GM23248 (cell line): ENCODE measurements around the gene ARHGAP26. TPM values are rescaled to one million over a fixed set of nuclear protein-coding genes. Genes with fewer than 3 reads are reported as not detected.

Source experiments
- DNase-seq: peaks from one replicate; pipeline ENCODE4 v3.0.0-alpha.2; 2015
- H2AFZ ChIP-seq: fragments of 200-600 bp; sonication (generic); 2 replicates; pipeline ENCODE4 v1.6.1; 2016; ENCODE audit warnings: antibody characterized with exemption
- H3F3A ChIP-seq: fragments of 200-600 bp; sonication (generic); 2 replicates; pipeline ENCODE4 v1.6.1; 2016; ENCODE audit warnings: mild to moderate bottlenecking, antibody characterized with exemption, mixed run types; ENCODE audit not compliant: insufficient read depth
- H3K27ac ChIP-seq: fragments of 200-600 bp; sonication (generic); 2 replicates; pipeline ENCODE4 v1.5.1; 2016; ENCODE audit warnings: mild to moderate bottlenecking
- H3K27me3 ChIP-seq: fragments of 200-600 bp; sonication (generic); replicated peaks from 2 replicates; pipeline ENCODE4 v1.6.1; 2016; ENCODE audit warnings: mild to moderate bottlenecking; ENCODE audit not compliant: insufficient read depth
- H3K36me3 ChIP-seq: fragments of 200-600 bp; sonication (generic); 2 replicates; pipeline ENCODE4 v1.6.1; 2016; ENCODE audit warnings: low read depth, mild to moderate bottlenecking
- H3K4me1 ChIP-seq: fragments of 200-600 bp; sonication (generic); 2 replicates; pipeline ENCODE4 v1.6.1; 2016; ENCODE audit warnings: mild to moderate bottlenecking; ENCODE audit not compliant: insufficient read depth
- H3K4me2 ChIP-seq: fragments of 200-600 bp; sonication (generic); one replicate; pipeline ENCODE4 v1.6.1; 2016; ENCODE audit warnings: mild to moderate bottlenecking; ENCODE audit not compliant: unreplicated experiment
- H3K4me3 ChIP-seq: fragments of 200-600 bp; sonication (generic); 2 replicates; pipeline ENCODE4 v1.5.1; 2016; ENCODE audit warnings: mild to moderate bottlenecking
- H3K79me2 ChIP-seq: fragments of 200-600 bp; sonication (generic); 2 replicates; pipeline ENCODE4 v1.6.1; 2016; ENCODE audit warnings: mild to moderate bottlenecking; ENCODE audit not compliant: insufficient read depth
- H3K9ac ChIP-seq: fragments of 200-600 bp; sonication (generic); 2 replicates; pipeline ENCODE4 v1.6.1; 2016; ENCODE audit warnings: mild to moderate bottlenecking
- H3K9me2 ChIP-seq: fragments of 200-600 bp; sonication (generic); 2 replicates; pipeline ENCODE4 v1.6.1; 2016; ENCODE audit warnings: mixed run types, mild to moderate bottlenecking, moderate library complexity; ENCODE audit not compliant: insufficient read depth
- H3K9me3 ChIP-seq: fragments of 200-600 bp; sonication (generic); one replicate; pipeline ENCODE4 v1.6.1; 2017; ENCODE audit warnings: low read depth
- H4K20me1 ChIP-seq: fragments of 200-600 bp; sonication (generic); 2 replicates; pipeline ENCODE4 v1.6.0; 2016; ENCODE audit not compliant: insufficient read depth
- EZH2 ChIP-seq: fragments of 200-600 bp; sonication (generic); IDR thresholded peaks from 2 replicates; pipeline ENCODE4 v1.6.1; 2018; ENCODE audit warnings: antibody characterized with exemption, mild to moderate bottlenecking; ENCODE audit not compliant: insufficient read depth, poor library complexity, severe bottlenecking
- EZH2phosphoT487 ChIP-seq: fragments of 200-600 bp; sonication (generic); IDR thresholded peaks from 2 replicates; pipeline ENCODE4 v1.6.1; 2018; ENCODE audit warnings: antibody characterized with exemption, moderate library complexity, mild to moderate bottlenecking, low read depth; ENCODE audit not compliant: insufficient read depth
- WGBS, 2 experiments: methylation state at CpG; one replicate each; pipeline ENCODE4 v1.1.6; 2015 to 2017; ENCODE audit warnings: low lambda C conversion rate in 2 of 2, low coverage in 1 of 2; ENCODE audit errors: missing lambda C conversion rate in 2 of 2; 5-methylcytosine and 5-hydroxymethylcytosine counted together
- in situ Hi-C: fragments of 300-500 bp; cut with MboI; formaldehyde crosslinking; loops from 2 replicates; pipeline ENCODE4 v1.15.0; 2020
- polyA plus RNA-seq: library from polyadenylated mRNA; unstranded; fragments of >200 nt; fragmentation: Nextera tagmentation; extraction: Ambion mirVana; gene quantifications from 2 replicates; pipeline ENCODE4 v1.2.1, GENCODE V29; 2016
- total RNA-seq: library from RNA; depleted of rRNA; stranded (reverse); fragments of >200 nt; shearing (Covaris generic); gene quantifications from 2 replicates; pipeline ENCODE4 v1.2.3, GENCODE V29; 2014

The ARHGAP26 gene
- total and polyA plus RNA-seq, 2 experiments from 2014 or later, result 1.6 to 1.7 TPM

DNA sequence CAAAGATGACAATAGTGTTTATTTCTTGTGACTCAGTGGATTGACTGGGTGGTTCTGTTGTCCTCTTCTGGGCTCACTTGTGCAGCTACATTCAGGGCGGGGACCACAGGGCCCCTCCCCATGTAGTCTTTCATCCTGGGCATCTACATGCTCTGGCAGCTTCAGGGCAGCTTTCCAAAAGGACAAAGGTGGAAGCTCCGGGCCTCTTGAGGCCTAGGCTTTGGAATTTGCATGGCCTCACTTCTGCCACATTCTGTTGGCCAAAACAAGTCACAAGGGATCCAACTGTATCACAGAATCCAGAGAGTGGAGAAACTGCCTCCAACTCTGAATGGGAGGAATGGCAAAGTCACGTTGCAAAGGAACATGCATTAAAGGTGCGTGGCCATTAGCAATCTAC, 64.3 kb downstream of the ARHGAP26 start:
- Histone ChIP-seq H3K4me2 (no peak overlapping the region), H3K36me3 (no peaks in the 10 kb centered on the region), H3K9ac (no peak overlapping the region), H2AFZ (no peak overlapping the region), H3K27me3 (no peaks in the 10 kb centered on the region), H3K27ac (no peak overlapping the region), H3F3A (peaks cover 23% of the 10 kb centered on the region), H3K9me3 (no peaks in the 10 kb centered on the region), H3K79me2 (no peaks in the 10 kb centered on the region), H4K20me1 (no peaks in the 10 kb centered on the region), H3K4me1 (peaks cover 19% of the 10 kb centered on the region), H3K4me3 (no peak overlapping the region), H3K9me2 (no peaks in the 10 kb centered on the region)
- TF ChIP-seq EZH2phosphoT487, result no peak
- TF ChIP-seq EZH2, result no peak
- in situ Hi-C loops, result no loop called here
- 74 to 77% methylated on average over 4 of the region's 4 CpGs for WGBS, 2 experiments
- DNase-seq, result no peak

- no peaks in the 10 kb centered on the region for H3K79me2 ChIP-seq
- H3K36me3 ChIP-seq, result no peaks in the 10 kb centered on the region
- WGBS, 2 experiments, result 59 to 62% methylated on average over 1 of the region's 1 CpG
- H3K27ac ChIP-seq, result no peak overlapping the region
- no peak overlapping the region for H2AFZ ChIP-seq
- H3K4me3 ChIP-seq, result no peak overlapping the region
- H3K27me3 ChIP-seq, result no peaks in the 10 kb centered on the region
- no peak overlapping the region for H3K9ac ChIP-seq
- no peaks in the 10 kb centered on the region for H3K9me2 ChIP-seq
- no peak overlapping the region for H3K4me2 ChIP-seq
- in situ Hi-C loops, result no loop called here
- H3K9me3 ChIP-seq, result no peaks in the 10 kb centered on the region
- peaks cover 18% of the 10 kb centered on the region for H3F3A ChIP-seq
- peaks cover 18% of the 10 kb centered on the region for H3K4me1 ChIP-seq
- TF ChIP-seq EZH2phosphoT487 (no peak), EZH2 (no peak)
- no peaks in the 10 kb centered on the region for H4K20me1 ChIP-seq
- no peak for DNase-seq
These were observed 65.4 kb downstream of the ARHGAP26 start for GRCh38 chr5:142835540-142835939.

GRCh38 chr5:142836048-142836447, 65.9 kb downstream of the ARHGAP26 start:
- H4K20me1 ChIP-seq, result no peaks in the 10 kb centered on the region
- WGBS, 2 experiments, result 83 to 88% methylated on average over 2 of the region's 2 CpGs
- TF ChIP-seq EZH2phosphoT487 (no peak), EZH2 (no peak)

DNA sequence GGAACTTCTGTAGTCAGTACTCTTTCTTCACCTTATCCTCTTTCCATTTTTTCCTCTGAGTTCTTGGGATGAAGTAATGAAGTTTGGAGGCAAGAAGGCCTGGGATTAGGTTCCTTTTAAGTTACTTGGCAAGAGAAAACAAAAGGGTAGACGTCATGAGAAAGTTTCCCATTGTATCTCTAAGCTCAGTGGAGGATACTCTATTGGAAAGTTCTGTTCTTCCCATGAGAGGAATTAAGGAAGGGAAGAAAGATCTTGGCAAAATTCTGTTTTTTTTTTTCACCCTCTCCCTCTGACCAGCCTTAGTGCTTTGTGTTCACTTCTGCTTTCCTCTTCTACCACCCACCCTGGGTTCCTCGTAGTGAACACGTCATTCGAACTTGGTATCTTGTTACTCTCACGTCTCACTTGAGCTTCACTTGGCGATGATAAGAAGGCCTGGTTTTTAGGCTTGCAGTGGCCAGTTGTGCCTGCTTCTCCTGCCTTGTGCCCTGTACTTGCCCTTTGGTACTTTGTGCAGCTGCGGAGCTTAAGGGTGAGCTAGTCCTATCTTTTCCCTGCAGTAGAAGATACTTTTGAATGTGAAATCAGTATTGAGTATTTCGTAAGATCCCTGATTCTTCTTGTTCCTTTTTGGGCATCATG, 67.0 kb downstream of the ARHGAP26 start:
- Histone ChIP-seq H3K79me2 (no peaks in the 10 kb centered on the region), H3K4me3 (no peak overlapping the region), H2AFZ (no peak overlapping the region), H3K27ac (no peak overlapping the region), H3F3A (peaks cover 18% of the 10 kb centered on the region), H3K36me3 (no peaks in the 10 kb centered on the region), H3K4me2 (no peak overlapping the region), H3K9me3 (no peaks in the 10 kb centered on the region), H3K4me1 (peaks cover 25% of the 10 kb centered on the region), H3K9ac (no peak overlapping the region), H3K9me2 (no peaks in the 10 kb centered on the region), H4K20me1 (no peaks in the 10 kb centered on the region), H3K27me3 (no peaks in the 10 kb centered on the region)
- in situ Hi-C loops, result no loop called here
- DNase-seq, result no peak
- TF ChIP-seq EZH2, result no peak
- 90 to 92% methylated on average over 8 of the region's 8 CpGs for WGBS, 2 experiments

More at GRCh38 chr5:142836048-142836447, 65.9 kb downstream of the ARHGAP26 start:
- no peaks in the 10 kb centered on the region for H3K36me3 ChIP-seq
- H3K27me3 ChIP-seq, result no peaks in the 10 kb centered on the region
- H3K9ac ChIP-seq, result no peak overlapping the region
- no peaks in the 10 kb centered on the region for H3K9me3 ChIP-seq
- no peak overlapping the region for H3K27ac ChIP-seq
- peaks cover 13% of the 10 kb centered on the region for H3F3A ChIP-seq
- no peak overlapping the region for H3K4me3 ChIP-seq
- no peaks in the 10 kb centered on the region for H3K9me2 ChIP-seq
- in situ Hi-C loops, result no loop called here
- peaks cover 14% of the 10 kb centered on the region for H3K4me1 ChIP-seq
- no peaks in the 10 kb centered on the region for H3K79me2 ChIP-seq
- DNase-seq, result no peak
- no peak overlapping the region for H2AFZ ChIP-seq
- no peak overlapping the region for H3K4me2 ChIP-seq
